Endothelial cell of umbilical vein (primary cell): ENCODE results near the gene NPHP3. TPM values are rescaled to one million over a fixed set of nuclear protein-coding genes. Genes with fewer than 3 reads are reported as not detected.

Experiments
- BruUV-seq: library from RNA; stranded (reverse); fragments of 400-500 nt; replicated peaks from 2 replicates; lab custom pipeline; 2021; lab: Mats Ljungman, UMichigan
- CTCF ChIA-PET: fragments of 300-600, 350-600 bp; sonication (Branson Sonifier 250); formaldehyde crosslinking; loops from one replicate; lab custom pipeline; 2021; ENCODE audit warnings: antibody characterized with exemption, inconsistent platforms; lab: Charles Lee
- POLR2A ChIA-PET: fragments of 300-600, 350-600 bp; sonication (Branson Sonifier 250); formaldehyde crosslinking; loops from one replicate; lab custom pipeline; 2021; ENCODE audit warnings: antibody characterized with exemption, inconsistent platforms; lab: Charles Lee
- DNase-seq: peaks from one replicate; pipeline ENCODE4 v3.0.0-alpha.2; 2011; ENCODE audit warnings: low read depth, low spot score
- FAIRE-seq: peaks from 2 replicates; lab custom pipeline; 2011; peaks lifted over from hg19 to GRCh38; lab: Jason Lieb, UNC
- H2AFZ ChIP-seq: 2 replicates; pipeline ENCODE4 v1.6.0; 2012; ENCODE audit warnings: low read depth, low read length, control low read depth, inconsistent platforms
- H3K27ac ChIP-seq: 2 replicates; pipeline ENCODE4 v1.5.1; 2011; ENCODE audit warnings: low read depth, mild to moderate bottlenecking, control low read depth, low read length, moderate library complexity; ENCODE audit not compliant: insufficient read depth
- H3K27me3 ChIP-seq, 2 experiments: 2 replicates each; pipeline versions ENCODE4 v1.6.0 to v1.6.1; 2011; ENCODE audit warnings: low read length in 2 of 2, mixed read lengths in 1 of 2; ENCODE audit not compliant: control insufficient read depth in 2 of 2, insufficient read depth in 2 of 2
- H3K36me3 ChIP-seq, 2 experiments: 2 replicates in 1 of 2; 3 replicates in 1 of 2; pipeline ENCODE4 v1.5.1; 2011; ENCODE audit warnings: low read length in 2 of 2, mild to moderate bottlenecking in 1 of 2, moderate library complexity in 1 of 2; ENCODE audit not compliant: control insufficient read depth in 2 of 2, insufficient read depth in 2 of 2; ENCODE audit errors: extremely low read depth in 1 of 2
- H3K4me1 ChIP-seq: 3 replicates; pipeline ENCODE4 v1.5.1; 2011; ENCODE audit warnings: mild to moderate bottlenecking, low read length; ENCODE audit not compliant: control insufficient read depth, insufficient read depth; ENCODE audit errors: extremely low read depth
- H3K4me2 ChIP-seq: 2 replicates; pipeline ENCODE4 v1.6.1; 2011; ENCODE audit warnings: low read length, control low read depth, mixed read lengths; ENCODE audit not compliant: insufficient read depth
- H3K4me3 ChIP-seq, 3 experiments: fragments of 200-600 bp in 1 of 3; sonication (generic), shearing (Covaris generic) in 1 of 3; replicated peaks in 1 of 3; 2 replicates each; pipeline ENCODE4 v1.5.1; 2011 to 2016; ENCODE audit warnings: control low read depth in 3 of 3, low read length in 3 of 3, mild to moderate bottlenecking in 2 of 3, inconsistent platforms in 1 of 3, low read depth in 1 of 3, moderate library complexity in 1 of 3; ENCODE audit not compliant: insufficient read depth in 1 of 3
- H3K79me2 ChIP-seq: 2 replicates; pipeline ENCODE4 v1.6.0; 2012; ENCODE audit warnings: low read length, inconsistent platforms; ENCODE audit not compliant: control insufficient read depth, insufficient read depth
- H3K9ac ChIP-seq: replicated peaks from 2 replicates; pipeline ENCODE3; 2011; ENCODE audit warnings: low read length, control low read depth; ENCODE audit not compliant: insufficient read depth; ENCODE audit errors: extremely low read depth
- H3K9me1 ChIP-seq: replicated peaks from 3 replicates; pipeline ENCODE4 v1.6.0; 2011; ENCODE audit warnings: mild to moderate bottlenecking, low read length; ENCODE audit not compliant: control insufficient read depth, insufficient read depth; ENCODE audit errors: extremely low read depth
- H3K9me3 ChIP-seq: replicated peaks from 2 replicates; pipeline ENCODE4 v1.5.1; 2012; ENCODE audit warnings: low read length, inconsistent platforms; ENCODE audit not compliant: control insufficient read depth, insufficient read depth
- H4K20me1 ChIP-seq: replicated peaks from 2 replicates; pipeline ENCODE3; 2011; ENCODE audit warnings: mild to moderate bottlenecking, low read length; ENCODE audit not compliant: control insufficient read depth, insufficient read depth; ENCODE audit errors: extremely low read depth
- EZH2 ChIP-seq: IDR thresholded peaks from 2 replicates; pipeline ENCODE4 v1.6.1; 2012; ENCODE audit warnings: borderline replicate concordance, low read depth, mild to moderate bottlenecking, moderate library complexity, low read length, inconsistent platforms; ENCODE audit not compliant: severe bottlenecking
- FOS ChIP-seq: IDR thresholded peaks from 2 replicates; pipeline ENCODE4 v1.6.1; 2011; ENCODE audit warnings: mild to moderate bottlenecking, low read length, moderate library complexity, borderline replicate concordance; ENCODE audit not compliant: insufficient read depth
- GATA2 ChIP-seq: IDR thresholded peaks from 2 replicates; pipeline ENCODE4 v1.7.0; 2011; ENCODE audit warnings: low read depth, mild to moderate bottlenecking, moderate library complexity, mixed read lengths, low read length; ENCODE audit not compliant: insufficient read length, insufficient read depth
- POLR2A ChIP-seq: IDR thresholded peaks from 2 replicates; pipeline ENCODE4 v1.6.1; 2012; ENCODE audit warnings: low read depth, mild to moderate bottlenecking, control low read depth, low read length
- POLR2AphosphoS5 ChIP-seq: IDR thresholded peaks from 2 replicates; pipeline ENCODE4 v1.6.1; 2012; ENCODE audit warnings: low read depth, mild to moderate bottlenecking, control low read depth, low read length, moderate library complexity; ENCODE audit not compliant: insufficient read depth
- dilution Hi-C: fragments of 300-500 bp; cut with MboI; formaldehyde crosslinking; loops from one replicate; pipeline ENCODE4 v1.15.0; 2019; ENCODE audit warnings: low sequenced_read_pairs; ENCODE audit not compliant: extremely low pct_ligation_motif_present
- intact Hi-C: fragments of 100-400 bp; cut with micrococcal nuclease; formaldehyde crosslinking; loops from one replicate; pipeline ENCODE4 v1.10.0; 2022
- polyA plus RNA-seq, 4 experiments: library from polyadenylated mRNA; depleted of rRNA in 3 of 4; stranded (reverse) in 3 of 4; unstranded in 1 of 4; fragments of >200 nt; gene quantifications; 2 replicates each; pipeline versions ENCODE4 v1.2.1 to v1.2.3, GENCODE V29; 2011 to 2012; ENCODE audit warnings: missing spikeins in 1 of 4
- total RNA-seq: library from RNA; stranded (reverse); gene quantifications from 2 replicates; pipeline ENCODE4 v1.2.3, GENCODE V29; 2021
- TF ChIP-seq, protein P1 (sequence below): IDR thresholded peaks from 2 replicates; pipeline ENCODE4 v1.6.1; 2011; ENCODE audit not compliant: insufficient read depth, insufficient read length
- TF ChIP-seq, protein P2 (sequence below), 2 donors: IDR thresholded peaks; 1 replicate in 1 of 2; 2 replicates in 1 of 2; pipeline ENCODE4 v1.5.1; 2011; ENCODE audit warnings: low read length in 2 of 2, mild to moderate bottlenecking in 2 of 2, moderate library complexity in 2 of 2, control low read depth in 1 of 2, inconsistent platforms in 1 of 2, low read depth in 1 of 2; ENCODE audit not compliant: insufficient read depth in 1 of 2; ENCODE audit errors: extremely low read depth in 1 of 2

NPHP3 gene
- total and polyA plus RNA-seq, 2 donors (not counting 3 experiments of a cell fraction or from before 2014, with no cell fraction given), result 20.8 to 30.3 TPM

DNA sequence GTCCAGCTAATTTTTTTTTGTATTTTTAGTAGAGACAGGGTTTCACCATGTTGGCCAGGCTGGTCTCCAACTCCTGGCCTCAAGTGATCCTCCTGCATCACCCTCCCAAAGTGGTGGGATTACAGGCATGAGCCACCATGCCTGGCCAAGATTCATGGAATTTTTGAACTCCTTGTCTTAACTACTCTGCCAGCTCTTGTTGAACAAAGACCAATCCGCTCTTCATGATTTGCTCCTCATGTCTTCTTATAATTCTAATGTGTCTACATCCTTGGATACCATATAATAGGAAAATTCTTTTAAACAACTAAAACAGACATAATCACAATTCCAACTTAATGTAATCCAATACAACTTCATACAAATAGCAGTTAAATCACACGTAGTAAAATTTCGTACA is 40.8 kb downstream of the NPHP3 start:
- CTCF ChIA-PET, result interaction anchor here (0.9 to 1.5 kb wide), 5 partner anchors 10 to 145 kb away, joined by 3 to 5 read pairs (median 4); partner anchors contain the start of gene ACAD11
- H3K4me2 ChIP-seq, result no peak overlapping the region
- no peaks in the 10 kb centered on the region for H3K9me1 ChIP-seq
- H4K20me1 ChIP-seq, result no peaks in the 10 kb centered on the region
- no peaks in the 10 kb centered on the region for H3K27me3 ChIP-seq
- H3K9ac ChIP-seq, result no peak overlapping the region
- no peak for DNase-seq
- H3K36me3 ChIP-seq, result peaks cover 6 to 17% of the 10 kb centered on the region in 2 experiments
- POLR2A ChIA-PET, result interaction anchor here (0.7 kb wide), 1 partner anchor 924 kb away, joined by 7 read pairs; no protein-coding TSS in a partner anchor
- no peak for FAIRE-seq
- H3K4me3 ChIP-seq, result no peak overlapping the region
- dilution Hi-C loops (no loop called here), intact Hi-C loops (no loop called here)
- no peaks in the 10 kb centered on the region for H3K9me3 ChIP-seq
- no peak for TF ChIP-seq POLR2A
- TF ChIP-seq EZH2, result no peak
- TF ChIP-seq GATA2, result no peak
- TF ChIP-seq, protein P1, sequence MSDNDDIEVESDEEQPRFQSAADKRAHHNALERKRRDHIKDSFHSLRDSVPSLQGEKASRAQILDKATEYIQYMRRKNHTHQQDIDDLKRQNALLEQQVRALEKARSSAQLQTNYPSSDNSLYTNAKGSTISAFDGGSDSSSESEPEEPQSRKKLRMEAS, result no peak
- TF ChIP-seq POLR2AphosphoS5, result no peak
- TF ChIP-seq FOS, result no peak
- TF ChIP-seq, protein P2, sequence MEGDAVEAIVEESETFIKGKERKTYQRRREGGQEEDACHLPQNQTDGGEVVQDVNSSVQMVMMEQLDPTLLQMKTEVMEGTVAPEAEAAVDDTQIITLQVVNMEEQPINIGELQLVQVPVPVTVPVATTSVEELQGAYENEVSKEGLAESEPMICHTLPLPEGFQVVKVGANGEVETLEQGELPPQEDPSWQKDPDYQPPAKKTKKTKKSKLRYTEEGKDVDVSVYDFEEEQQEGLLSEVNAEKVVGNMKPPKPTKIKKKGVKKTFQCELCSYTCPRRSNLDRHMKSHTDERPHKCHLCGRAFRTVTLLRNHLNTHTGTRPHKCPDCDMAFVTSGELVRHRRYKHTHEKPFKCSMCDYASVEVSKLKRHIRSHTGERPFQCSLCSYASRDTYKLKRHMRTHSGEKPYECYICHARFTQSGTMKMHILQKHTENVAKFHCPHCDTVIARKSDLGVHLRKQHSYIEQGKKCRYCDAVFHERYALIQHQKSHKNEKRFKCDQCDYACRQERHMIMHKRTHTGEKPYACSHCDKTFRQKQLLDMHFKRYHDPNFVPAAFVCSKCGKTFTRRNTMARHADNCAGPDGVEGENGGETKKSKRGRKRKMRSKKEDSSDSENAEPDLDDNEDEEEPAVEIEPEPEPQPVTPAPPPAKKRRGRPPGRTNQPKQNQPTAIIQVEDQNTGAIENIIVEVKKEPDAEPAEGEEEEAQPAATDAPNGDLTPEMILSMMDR (IDR thresholded peaks at IDR 0.05; ENCODE audit: extremely low read depth in 1 of 2, insufficient read depth in 1 of 2, low read depth in 1 of 2, low read length in 2 of 2), result no peak
- no peaks in the 10 kb centered on the region for H3K79me2 ChIP-seq
- no peak overlapping the region for H2AFZ ChIP-seq
- no peak overlapping the region for H3K27ac ChIP-seq
- no peaks in the 10 kb centered on the region for H3K4me1 ChIP-seq
- BruUV-seq, result no TSS peak
